OCI-LY1 (cell line): ENCODE data around the gene MACROD2.

Source experiments
- H2AFZ ChIP-seq: fragments of 200-600 bp; sonication (generic), shearing (Covaris generic); 2 replicates; pipeline ENCODE4 v1.6.0; 2014; ENCODE audit warnings: antibody characterized with exemption, mild to moderate bottlenecking, low read length
- H3F3A ChIP-seq: fragments of 200-600 bp; sonication (generic), shearing (Covaris generic); 2 replicates; pipeline ENCODE4 v1.6.0; 2014; ENCODE audit warnings: mild to moderate bottlenecking, antibody characterized with exemption, low read length, moderate library complexity; ENCODE audit not compliant: insufficient read depth
- H3K27ac ChIP-seq: fragments of 200-600 bp; sonication (generic); 2 replicates; pipeline ENCODE4 v1.5.1; 2014; ENCODE audit warnings: low read length, mixed run types, mild to moderate bottlenecking, low read depth; ENCODE audit not compliant: poor library complexity, severe bottlenecking
- H3K27me3 ChIP-seq: fragments of 200-600 bp; sonication (generic); 2 replicates; pipeline ENCODE4 v1.6.0; 2014; ENCODE audit warnings: antibody characterized with exemption, mild to moderate bottlenecking, low read length, moderate library complexity; ENCODE audit not compliant: insufficient read depth
- H3K36me3 ChIP-seq: fragments of 200-600 bp; sonication (generic); 2 replicates; pipeline ENCODE4 v1.6.1; 2014; ENCODE audit warnings: mild to moderate bottlenecking, antibody characterized with exemption, low read length, moderate library complexity, mixed read lengths; ENCODE audit not compliant: insufficient read depth
- H3K4me1 ChIP-seq: fragments of 200-600 bp; sonication (generic); 2 replicates; pipeline ENCODE4 v1.5.1; 2014; ENCODE audit warnings: mild to moderate bottlenecking, low read length, moderate library complexity; ENCODE audit not compliant: insufficient read depth, severe bottlenecking
- H3K4me2 ChIP-seq: fragments of 200-600 bp; sonication (generic), shearing (Covaris generic); 2 replicates; pipeline ENCODE4 v1.6.1; 2014; ENCODE audit warnings: low read length
- H3K4me3 ChIP-seq: fragments of 200-600 bp; sonication (generic); 2 replicates; pipeline ENCODE4 v1.5.1; 2014; ENCODE audit warnings: low read length, low read depth, mild to moderate bottlenecking, mixed read lengths; ENCODE audit not compliant: poor library complexity, severe bottlenecking
- H3K79me2 ChIP-seq: fragments of 200-600 bp; shearing (Covaris generic); 2 replicates; pipeline ENCODE4 v1.6.1; 2016; ENCODE audit warnings: mixed run types, low read length, mixed read lengths; ENCODE audit not compliant: insufficient read depth
- H3K9ac ChIP-seq: fragments of 200-600 bp; sonication (generic), shearing (Covaris generic); 2 replicates; pipeline ENCODE4 v1.6.1; 2014; ENCODE audit warnings: mild to moderate bottlenecking, low read length, mixed read lengths
- H3K9me2 ChIP-seq: fragments of 200-600 bp; sonication (generic), shearing (Covaris generic); 2 replicates; pipeline ENCODE4 v1.6.1; 2014; ENCODE audit warnings: low read depth, mild to moderate bottlenecking, low read length, mixed read lengths
- H3K9me3 ChIP-seq: fragments of 200-600 bp; shearing (Covaris generic); 2 replicates; pipeline ENCODE4 v1.6.1; 2014; ENCODE audit warnings: low read length, mixed read lengths
- H4K20me1 ChIP-seq: fragments of 200-600 bp; sonication (generic), shearing (Covaris generic); 2 replicates; pipeline ENCODE4 v1.6.0; 2016; ENCODE audit warnings: mild to moderate bottlenecking, low read length; ENCODE audit not compliant: insufficient read depth
- EZH2 ChIP-seq: fragments of 200-600 bp; sonication (generic), shearing (Covaris generic); IDR thresholded peaks from 2 replicates; pipeline ENCODE4 v1.8.0; 2017; ENCODE audit warnings: borderline replicate concordance, mixed run types, mild to moderate bottlenecking, antibody characterized with exemption, low read length, moderate library complexity, mixed read lengths
- TF ChIP-seq, protein P1 (sequence below): fragments of 200-600 bp; sonication (generic), shearing (Covaris generic); IDR thresholded peaks from 2 replicates; pipeline ENCODE4 v1.5.1; 2017; ENCODE audit warnings: mild to moderate bottlenecking, antibody characterized with exemption, low read length, moderate library complexity, mixed read lengths

Gene MACROD2

GRCh38 chr20:14518648-14519047 is 523.3 kb downstream of the MACROD2 start:
- no peak overlapping the region for H3K27ac ChIP-seq
- no peak overlapping the region for H3K4me3 ChIP-seq
- H4K20me1 ChIP-seq, result no peaks in the 10 kb centered on the region
- H2AFZ ChIP-seq, result no peak overlapping the region
- no peaks in the 10 kb centered on the region for H3K9me3 ChIP-seq
- H3F3A ChIP-seq, result no peaks in the 10 kb centered on the region
- no peaks in the 10 kb centered on the region for H3K36me3 ChIP-seq
- H3K4me2 ChIP-seq, result no peak overlapping the region
- no peaks in the 10 kb centered on the region for H3K27me3 ChIP-seq
- no peaks in the 10 kb centered on the region for H3K79me2 ChIP-seq
- no peaks in the 10 kb centered on the region for H3K9me2 ChIP-seq
- TF ChIP-seq EZH2, result no peak
- TF ChIP-seq, protein P1, sequence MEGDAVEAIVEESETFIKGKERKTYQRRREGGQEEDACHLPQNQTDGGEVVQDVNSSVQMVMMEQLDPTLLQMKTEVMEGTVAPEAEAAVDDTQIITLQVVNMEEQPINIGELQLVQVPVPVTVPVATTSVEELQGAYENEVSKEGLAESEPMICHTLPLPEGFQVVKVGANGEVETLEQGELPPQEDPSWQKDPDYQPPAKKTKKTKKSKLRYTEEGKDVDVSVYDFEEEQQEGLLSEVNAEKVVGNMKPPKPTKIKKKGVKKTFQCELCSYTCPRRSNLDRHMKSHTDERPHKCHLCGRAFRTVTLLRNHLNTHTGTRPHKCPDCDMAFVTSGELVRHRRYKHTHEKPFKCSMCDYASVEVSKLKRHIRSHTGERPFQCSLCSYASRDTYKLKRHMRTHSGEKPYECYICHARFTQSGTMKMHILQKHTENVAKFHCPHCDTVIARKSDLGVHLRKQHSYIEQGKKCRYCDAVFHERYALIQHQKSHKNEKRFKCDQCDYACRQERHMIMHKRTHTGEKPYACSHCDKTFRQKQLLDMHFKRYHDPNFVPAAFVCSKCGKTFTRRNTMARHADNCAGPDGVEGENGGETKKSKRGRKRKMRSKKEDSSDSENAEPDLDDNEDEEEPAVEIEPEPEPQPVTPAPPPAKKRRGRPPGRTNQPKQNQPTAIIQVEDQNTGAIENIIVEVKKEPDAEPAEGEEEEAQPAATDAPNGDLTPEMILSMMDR, result no peak
- no peak overlapping the region for H3K9ac ChIP-seq
- no peaks in the 10 kb centered on the region for H3K4me1 ChIP-seq

DNA sequence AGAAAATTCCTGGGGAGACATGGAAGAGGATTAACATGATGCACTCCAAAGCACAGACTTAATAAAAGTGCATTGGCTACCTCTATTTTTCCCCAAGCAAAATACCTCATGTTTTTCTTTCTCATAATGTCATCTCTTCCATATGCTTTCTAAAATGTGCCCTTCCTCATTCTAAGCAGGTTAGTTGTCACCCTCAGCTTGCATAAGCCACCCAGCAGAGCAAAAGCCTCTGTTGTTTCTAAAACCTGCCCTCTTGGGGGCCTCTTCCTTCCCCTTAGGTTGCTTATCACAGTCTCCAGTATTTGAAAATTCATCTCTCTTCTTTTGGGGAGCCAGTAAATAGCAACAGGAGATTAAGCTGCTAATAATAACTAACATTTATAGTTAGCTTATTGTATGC is 525.7 kb downstream of the MACROD2 start:
- Histone ChIP-seq H3K27ac (no peak overlapping the region), H3K36me3 (no peaks in the 10 kb centered on the region), H3K4me1 (no peaks in the 10 kb centered on the region), H4K20me1 (no peaks in the 10 kb centered on the region), H3K27me3 (no peaks in the 10 kb centered on the region), H3K9ac (no peak overlapping the region), H3K9me3 (no peaks in the 10 kb centered on the region), H3F3A (no peaks in the 10 kb centered on the region), H3K79me2 (no peaks in the 10 kb centered on the region), H2AFZ (no peak overlapping the region), H3K9me2 (no peaks in the 10 kb centered on the region), H3K4me2 (no peak overlapping the region), H3K4me3 (no peak overlapping the region)
- TF ChIP-seq, protein P1, result no peak
- no peak for TF ChIP-seq EZH2

DNA sequence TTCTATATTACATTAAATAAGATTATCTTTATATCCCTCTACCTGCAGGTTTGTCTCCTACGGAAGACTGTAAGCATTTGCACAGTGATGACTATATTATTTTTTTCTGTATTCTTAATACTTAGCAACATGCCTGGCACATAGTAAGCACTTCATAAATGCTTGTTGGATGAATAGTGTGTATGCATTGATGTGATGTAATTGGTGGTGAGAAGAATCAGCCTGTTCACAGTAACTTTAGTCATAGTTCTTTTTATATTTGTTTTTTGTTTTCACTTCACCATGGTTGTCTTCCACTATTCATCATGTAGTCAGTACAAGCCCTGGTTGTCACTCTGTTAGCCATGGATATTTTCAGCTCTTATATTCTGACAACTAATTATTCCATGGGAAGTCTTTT is 526.1 kb downstream of the MACROD2 start:
- H3F3A ChIP-seq, result no peaks in the 10 kb centered on the region
- H3K9me3 ChIP-seq, result no peaks in the 10 kb centered on the region
- no peaks in the 10 kb centered on the region for H3K36me3 ChIP-seq
- TF ChIP-seq EZH2, result no peak
- TF ChIP-seq, protein P1, result no peak
- H3K4me3 ChIP-seq, result no peak overlapping the region
- no peaks in the 10 kb centered on the region for H3K79me2 ChIP-seq
- H3K27me3 ChIP-seq, result no peaks in the 10 kb centered on the region
- H3K9me2 ChIP-seq, result no peaks in the 10 kb centered on the region
- H3K4me1 ChIP-seq, result no peaks in the 10 kb centered on the region
- no peaks in the 10 kb centered on the region for H4K20me1 ChIP-seq
- H3K4me2 ChIP-seq, result no peak overlapping the region
- no peak overlapping the region for H2AFZ ChIP-seq
- H3K9ac ChIP-seq, result no peak overlapping the region
- no peak overlapping the region for H3K27ac ChIP-seq
